ENCODE results near the gene AHNAK.

DNA sequence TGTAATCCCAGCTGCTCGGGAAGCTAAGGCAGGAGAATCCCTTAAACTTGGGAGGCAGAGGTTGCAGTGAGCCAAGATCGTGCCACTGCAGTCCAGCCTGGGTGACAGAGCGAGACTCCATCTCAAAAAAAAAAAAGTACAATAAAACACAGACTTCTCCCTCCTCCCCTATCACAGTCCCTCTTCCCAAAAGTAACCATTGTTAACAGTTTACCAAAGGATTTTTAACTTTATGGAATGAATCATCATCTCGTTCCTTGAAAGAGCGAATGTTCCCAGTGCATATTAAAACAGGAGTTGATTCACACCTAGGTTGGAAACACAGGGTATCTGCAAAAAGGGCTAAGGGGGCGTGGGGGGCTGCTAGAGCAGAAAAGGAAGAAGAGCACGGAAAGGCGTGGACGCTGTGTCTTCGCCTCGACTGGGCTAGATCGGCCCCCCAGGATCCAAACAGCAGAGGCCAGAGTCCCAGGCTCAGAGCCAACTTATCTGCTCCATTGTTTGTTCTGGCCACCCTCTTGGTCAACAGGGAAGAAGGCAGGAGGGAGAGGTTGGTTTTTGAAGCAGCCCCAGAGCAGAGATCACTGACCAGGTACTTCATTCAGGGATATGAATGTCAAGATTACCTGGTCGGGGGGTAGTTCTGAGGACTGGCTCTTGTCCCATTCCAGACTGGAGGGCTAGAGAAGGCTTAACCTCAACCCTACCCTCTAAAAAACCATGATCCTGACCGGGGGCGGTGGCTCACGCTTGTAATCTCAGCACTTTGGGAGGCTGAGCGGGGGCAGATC, 2.1 kb upstream of the AHNAK start:
- TF ChIP-seq, protein P1, sequence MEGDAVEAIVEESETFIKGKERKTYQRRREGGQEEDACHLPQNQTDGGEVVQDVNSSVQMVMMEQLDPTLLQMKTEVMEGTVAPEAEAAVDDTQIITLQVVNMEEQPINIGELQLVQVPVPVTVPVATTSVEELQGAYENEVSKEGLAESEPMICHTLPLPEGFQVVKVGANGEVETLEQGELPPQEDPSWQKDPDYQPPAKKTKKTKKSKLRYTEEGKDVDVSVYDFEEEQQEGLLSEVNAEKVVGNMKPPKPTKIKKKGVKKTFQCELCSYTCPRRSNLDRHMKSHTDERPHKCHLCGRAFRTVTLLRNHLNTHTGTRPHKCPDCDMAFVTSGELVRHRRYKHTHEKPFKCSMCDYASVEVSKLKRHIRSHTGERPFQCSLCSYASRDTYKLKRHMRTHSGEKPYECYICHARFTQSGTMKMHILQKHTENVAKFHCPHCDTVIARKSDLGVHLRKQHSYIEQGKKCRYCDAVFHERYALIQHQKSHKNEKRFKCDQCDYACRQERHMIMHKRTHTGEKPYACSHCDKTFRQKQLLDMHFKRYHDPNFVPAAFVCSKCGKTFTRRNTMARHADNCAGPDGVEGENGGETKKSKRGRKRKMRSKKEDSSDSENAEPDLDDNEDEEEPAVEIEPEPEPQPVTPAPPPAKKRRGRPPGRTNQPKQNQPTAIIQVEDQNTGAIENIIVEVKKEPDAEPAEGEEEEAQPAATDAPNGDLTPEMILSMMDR (IDR thresholded peaks at IDR 0.05) = no peak
- no peak for TF ChIP-seq POLR2A (IDR thresholded peaks at IDR 0.05)

All from Peyer's patch (tissue), 4 donors.